ENCODE measurements around the gene CCDC90B. TPM values are rescaled to one million over a fixed set of nuclear protein-coding genes. Genes with fewer than 3 reads are reported as not detected.
A peak's percentile ranks its signal among the peaks of the same experiment; 100 is the strongest.

Gene CCDC90B
- total RNA-seq, 1 donor from 2014 or later = 8.2 TPM

- DNase-seq (ENCODE audit: low spot score in 2 of 2) = no peak
- peak overlapping the region; percentile 86 to 87 for H3K4me3 ChIP-seq
- no peaks in the 10 kb centered on the region for H3K9me3 ChIP-seq
- H3K36me3 ChIP-seq = no peaks in the 10 kb centered on the region
- H3K4me1 ChIP-seq = peaks cover 0 to 20% of the 10 kb centered on the region in 2 donors
- H3K27me3 ChIP-seq = no peaks in the 10 kb centered on the region
- TF ChIP-seq CTCF (IDR thresholded peaks at IDR 0.05) = no peak
- intact Hi-C loops (cut with DNase I) = loop anchor here (5.0 kb wide), 2 partner anchors 212 to 552 kb away; partner anchors contain the start of genes FAM181B and RAB30
- H3K27ac ChIP-seq = peak overlapping the region; percentile 94 to 98
Observed at GRCh38 chr11:83284501-83285150, 1.5 kb downstream of the CCDC90B start.

- DNase-seq (ENCODE audit: low spot score in 2 of 2) = no peak
- no peak overlapping the region for H3K27ac ChIP-seq
- H3K9me3 ChIP-seq = no peaks in the 10 kb centered on the region
- peaks cover 7 to 17% of the 10 kb centered on the region in 2 donors for H3K36me3 ChIP-seq
- no peak overlapping the region for H3K4me3 ChIP-seq
- intact Hi-C loops (cut with DNase I) = no loop called here
- TF ChIP-seq CTCF (IDR thresholded peaks at IDR 0.05) = no peak
- H3K4me1 ChIP-seq = peaks cover 0 to 20% of the 10 kb centered on the region in 2 donors
- no peaks in the 10 kb centered on the region for H3K27me3 ChIP-seq
Observed at GRCh38 chr11:83282084-83282716, 4.0 kb downstream of the CCDC90B start.

- no peak overlapping the region for H3K4me3 ChIP-seq
- H3K4me1 ChIP-seq = peaks cover 0 to 20% of the 10 kb centered on the region in 2 donors
- no peak for TF ChIP-seq CTCF (IDR thresholded peaks at IDR 0.05)
- intact Hi-C loops (cut with DNase I) = no loop called here
- H3K9me3 ChIP-seq = no peaks in the 10 kb centered on the region
- H3K27me3 ChIP-seq = no peaks in the 10 kb centered on the region
- H3K36me3 ChIP-seq = peaks cover 7 to 33% of the 10 kb centered on the region in 2 donors
- no peak overlapping the region for H3K27ac ChIP-seq
- no peak for DNase-seq (ENCODE audit: low spot score in 2 of 2)
Observed at GRCh38 chr11:83280256-83280655, 5.9 kb downstream of the CCDC90B start.

GRCh38 chr11:83278351-83278750 lies 7.8 kb downstream of the CCDC90B start:
- Histone ChIP-seq H3K27me3 (no peaks in the 10 kb centered on the region), H3K9me3 (no peaks in the 10 kb centered on the region), H3K4me3 (no peak overlapping the region), H3K36me3 (peaks cover 9 to 42% of the 10 kb centered on the region in 2 donors), H3K4me1 (peaks cover 0 to 11% of the 10 kb centered on the region in 2 donors), H3K27ac (no peak overlapping the region)
- intact Hi-C loops (cut with DNase I) = no loop called here
- no peak for TF ChIP-seq CTCF (IDR thresholded peaks at IDR 0.05)
- no peak for DNase-seq (ENCODE audit: low spot score in 2 of 2)

GRCh38 chr11:83275888-83276641 lies 10.1 kb downstream of the CCDC90B start:
- no peaks in the 10 kb centered on the region for H3K9me3 ChIP-seq
- no peaks in the 10 kb centered on the region for H3K4me1 ChIP-seq
- no peak for DNase-seq (ENCODE audit: low spot score in 2 of 2)
- peaks cover 26 to 59% of the 10 kb centered on the region in 2 donors for H3K36me3 ChIP-seq
- intact Hi-C loops (cut with DNase I) = no loop called here
- H3K27ac ChIP-seq = no peak overlapping the region
- no peaks in the 10 kb centered on the region for H3K27me3 ChIP-seq
- no peak overlapping the region for H3K4me3 ChIP-seq
- no peak for TF ChIP-seq CTCF (IDR thresholded peaks at IDR 0.05)

Data from ascending aorta (tissue), 2 donors.